Measurements from ENCODE around the gene C4A.
"Not testable (repeated sequence)": the region's sequence is repeated elsewhere in the genome, so short reads cannot be mapped to it uniquely, and the experiment has no call there.

Gene C4A

GRCh38 chr6:32022100-32022499, 40.2 kb downstream of the C4A start:
- H3K9me3 Mint-ChIP-seq, H3K36me3 Mint-ChIP-seq, H3K27ac Mint-ChIP-seq, H3K4me3 Mint-ChIP-seq, ATAC-seq, H3K4me1 Mint-ChIP-seq, H3K27me3 Mint-ChIP-seq: not testable (repeated sequence)

- not testable (repeated sequence) for H3K36me3 Mint-ChIP-seq, H3K27ac Mint-ChIP-seq, ATAC-seq, H3K4me3 Mint-ChIP-seq, H3K9me3 Mint-ChIP-seq, H3K27me3 Mint-ChIP-seq, H3K4me1 Mint-ChIP-seq
Observed at GRCh38 chr6:32028631-32029030, 46.8 kb downstream of the C4A start.

- ATAC-seq, H3K36me3 Mint-ChIP-seq, H3K27me3 Mint-ChIP-seq, H3K9me3 Mint-ChIP-seq, H3K4me1 Mint-ChIP-seq, H3K4me3 Mint-ChIP-seq, H3K27ac Mint-ChIP-seq: not testable (repeated sequence)
Observed at GRCh38 chr6:32029553-32029952, 47.7 kb downstream of the C4A start.

GRCh38 chr6:32035283-32036013, 53.6 kb downstream of the C4A start:
- not testable (repeated sequence) for H3K9me3 Mint-ChIP-seq, H3K27me3 Mint-ChIP-seq, H3K4me1 Mint-ChIP-seq, H3K4me3 Mint-ChIP-seq, H3K36me3 Mint-ChIP-seq, ATAC-seq, H3K27ac Mint-ChIP-seq

GRCh38 chr6:32037136-32037535, 55.3 kb downstream of the C4A start:
- H3K4me3 Mint-ChIP-seq, H3K36me3 Mint-ChIP-seq, H3K27ac Mint-ChIP-seq, H3K9me3 Mint-ChIP-seq, H3K27me3 Mint-ChIP-seq, ATAC-seq, H3K4me1 Mint-ChIP-seq: not testable (repeated sequence)

- ATAC-seq, result peak; percentile 71
- H3K4me3 Mint-ChIP-seq, H3K27me3 Mint-ChIP-seq, H3K36me3 Mint-ChIP-seq, H3K27ac Mint-ChIP-seq, H3K9me3 Mint-ChIP-seq, H3K4me1 Mint-ChIP-seq: not testable (repeated sequence)
Observed at GRCh38 chr6:32037598-32038524, 56.0 kb downstream of the C4A start, which contains the start of gene CYP21A2. CYP21A2 (plus strand) TSS chr6:32038415; CDS start chr6:32038423, 8 bp downstream.

- H3K36me3 Mint-ChIP-seq, H3K27ac Mint-ChIP-seq, H3K4me1 Mint-ChIP-seq, H3K4me3 Mint-ChIP-seq, H3K27me3 Mint-ChIP-seq, ATAC-seq, H3K9me3 Mint-ChIP-seq: not testable (repeated sequence)
Observed at GRCh38 chr6:32038878-32039277, 57.0 kb downstream of the C4A start.

GRCh38 chr6:32039321-32040274, 57.7 kb downstream of the C4A start:
- not testable (repeated sequence) for H3K27ac Mint-ChIP-seq, H3K27me3 Mint-ChIP-seq, ATAC-seq, H3K4me3 Mint-ChIP-seq, H3K4me1 Mint-ChIP-seq, H3K36me3 Mint-ChIP-seq, H3K9me3 Mint-ChIP-seq

- not testable (repeated sequence) for H3K27me3 Mint-ChIP-seq, H3K9me3 Mint-ChIP-seq, ATAC-seq, H3K27ac Mint-ChIP-seq, H3K4me1 Mint-ChIP-seq, H3K4me3 Mint-ChIP-seq, H3K36me3 Mint-ChIP-seq
Observed at GRCh38 chr6:32040299-32041049, 58.6 kb downstream of the C4A start.

GRCh38 chr6:32041050-32041321, 59.1 kb downstream of the C4A start:
- not testable (repeated sequence) for ATAC-seq, H3K4me1 Mint-ChIP-seq, H3K36me3 Mint-ChIP-seq, H3K4me3 Mint-ChIP-seq, H3K27ac Mint-ChIP-seq, H3K9me3 Mint-ChIP-seq, H3K27me3 Mint-ChIP-seq

- not testable (repeated sequence) for H3K27me3 Mint-ChIP-seq, H3K9me3 Mint-ChIP-seq, H3K4me1 Mint-ChIP-seq, H3K27ac Mint-ChIP-seq, ATAC-seq, H3K4me3 Mint-ChIP-seq, H3K36me3 Mint-ChIP-seq
Observed at GRCh38 chr6:32041385-32041784, 59.5 kb downstream of the C4A start.

GRCh38 chr6:32042276-32042675, 60.4 kb downstream of the C4A start:
- not testable (repeated sequence) for ATAC-seq, H3K36me3 Mint-ChIP-seq, H3K4me3 Mint-ChIP-seq, H3K9me3 Mint-ChIP-seq, H3K27me3 Mint-ChIP-seq, H3K27ac Mint-ChIP-seq, H3K4me1 Mint-ChIP-seq

- H3K4me1 Mint-ChIP-seq, H3K27ac Mint-ChIP-seq, H3K4me3 Mint-ChIP-seq, ATAC-seq, H3K36me3 Mint-ChIP-seq, H3K9me3 Mint-ChIP-seq: not testable (repeated sequence)
- peaks cover 19% of the 10 kb centered on the region for H3K27me3 Mint-ChIP-seq
Observed at GRCh38 chr6:32043589-32044380, 61.9 kb downstream of the C4A start.

- H3K4me1 Mint-ChIP-seq, ATAC-seq, H3K9me3 Mint-ChIP-seq, H3K4me3 Mint-ChIP-seq, H3K36me3 Mint-ChIP-seq, H3K27ac Mint-ChIP-seq: not testable (repeated sequence)
- H3K27me3 Mint-ChIP-seq, result peaks cover 19% of the 10 kb centered on the region
Observed at GRCh38 chr6:32044916-32045315, 63.1 kb downstream of the C4A start.

All from stimulated activated memory B cell treated with anti-CD40 and anti-IgM and Interleukin-4, amounts not matched to agents 10 μg/mL and 1 μg/mL and 100 μg/mL, for 72 hours (primary cell).